ENCODE measurements around the gene OLFML2A. TPM values are rescaled to one million over a fixed set of nuclear protein-coding genes. Genes with fewer than 3 reads are reported as not detected.

Gene OLFML2A
- total and polyA plus RNA-seq, 2 experiments from 2014 or later, result 2.2 to 3.4 TPM

DNA sequence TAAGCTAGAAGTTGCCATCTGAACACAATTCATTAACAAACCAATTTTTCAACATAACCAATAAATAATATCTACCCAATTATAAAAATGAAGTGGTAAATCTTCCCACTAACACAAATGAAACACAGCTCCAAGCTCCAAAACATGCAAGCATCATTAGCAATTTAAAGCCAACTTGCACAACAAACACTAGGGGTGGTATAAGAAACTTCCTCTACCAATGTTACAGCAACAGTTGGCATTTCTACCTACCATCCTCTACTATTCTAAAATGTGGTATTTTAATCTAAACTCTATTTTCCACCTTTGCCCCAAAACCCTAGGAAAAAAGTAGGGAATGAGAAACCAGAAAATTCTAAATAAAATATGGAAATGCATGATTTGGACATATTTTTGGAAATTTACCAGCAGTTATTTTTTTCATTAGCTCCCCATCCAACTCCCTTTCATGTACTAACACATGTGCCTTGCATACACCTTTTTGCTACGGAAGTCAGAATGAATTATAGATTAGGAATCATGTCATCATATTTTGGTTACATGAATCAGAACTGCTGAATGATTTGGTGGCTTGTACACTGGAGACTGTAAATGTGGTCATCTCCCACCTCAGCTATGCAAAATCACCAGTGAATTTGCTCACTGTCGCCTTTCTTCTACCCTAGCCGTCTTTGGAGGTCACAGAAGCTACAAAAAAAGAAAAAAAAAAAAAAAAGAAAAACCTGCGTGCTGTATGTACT is 9.9 kb upstream of the OLFML2A start:
- Histone ChIP-seq H3K4me2 (no peak overlapping the region), H3K36me3 (replicated peaks; ENCODE audit: insufficient read depth, low read depth) (no peaks in the 10 kb centered on the region), H3K4me3 (no peak overlapping the region), H2AFZ (no peak overlapping the region), H3K79me2 (peaks cover 67% of the 10 kb centered on the region), H4K20me1 (ENCODE audit: insufficient read depth, poor library complexity, severe bottlenecking) (peaks cover 11% of the 10 kb centered on the region), H3K9me3 (ENCODE audit: low read depth) (no peaks in the 10 kb centered on the region), H3K9me2 (replicated peaks; ENCODE audit: insufficient read depth) (no peaks in the 10 kb centered on the region), H3K27ac (no peak overlapping the region), H3K27me3 (no peaks in the 10 kb centered on the region), H3K4me1 (ENCODE audit: insufficient read depth) (no peaks in the 10 kb centered on the region)
- DNase-seq (ENCODE audit: low spot score), result no peak
- 72% methylated on average over 4 of the region's 4 CpGs for WGBS (ENCODE audit: low lambda C conversion rate, missing lambda C conversion rate)
- TF ChIP-seq EZH2phosphoT487 (IDR thresholded peaks at IDR 0.05; ENCODE audit: low read depth, severe bottlenecking, unreplicated experiment) (no peak), EZH2 (IDR thresholded peaks at IDR 0.05; ENCODE audit: borderline replicate concordance) (no peak)
- TF ChIP-seq, protein P1, sequence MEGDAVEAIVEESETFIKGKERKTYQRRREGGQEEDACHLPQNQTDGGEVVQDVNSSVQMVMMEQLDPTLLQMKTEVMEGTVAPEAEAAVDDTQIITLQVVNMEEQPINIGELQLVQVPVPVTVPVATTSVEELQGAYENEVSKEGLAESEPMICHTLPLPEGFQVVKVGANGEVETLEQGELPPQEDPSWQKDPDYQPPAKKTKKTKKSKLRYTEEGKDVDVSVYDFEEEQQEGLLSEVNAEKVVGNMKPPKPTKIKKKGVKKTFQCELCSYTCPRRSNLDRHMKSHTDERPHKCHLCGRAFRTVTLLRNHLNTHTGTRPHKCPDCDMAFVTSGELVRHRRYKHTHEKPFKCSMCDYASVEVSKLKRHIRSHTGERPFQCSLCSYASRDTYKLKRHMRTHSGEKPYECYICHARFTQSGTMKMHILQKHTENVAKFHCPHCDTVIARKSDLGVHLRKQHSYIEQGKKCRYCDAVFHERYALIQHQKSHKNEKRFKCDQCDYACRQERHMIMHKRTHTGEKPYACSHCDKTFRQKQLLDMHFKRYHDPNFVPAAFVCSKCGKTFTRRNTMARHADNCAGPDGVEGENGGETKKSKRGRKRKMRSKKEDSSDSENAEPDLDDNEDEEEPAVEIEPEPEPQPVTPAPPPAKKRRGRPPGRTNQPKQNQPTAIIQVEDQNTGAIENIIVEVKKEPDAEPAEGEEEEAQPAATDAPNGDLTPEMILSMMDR (IDR thresholded peaks at IDR 0.05; ENCODE audit: poor library complexity), result no peak

DNA sequence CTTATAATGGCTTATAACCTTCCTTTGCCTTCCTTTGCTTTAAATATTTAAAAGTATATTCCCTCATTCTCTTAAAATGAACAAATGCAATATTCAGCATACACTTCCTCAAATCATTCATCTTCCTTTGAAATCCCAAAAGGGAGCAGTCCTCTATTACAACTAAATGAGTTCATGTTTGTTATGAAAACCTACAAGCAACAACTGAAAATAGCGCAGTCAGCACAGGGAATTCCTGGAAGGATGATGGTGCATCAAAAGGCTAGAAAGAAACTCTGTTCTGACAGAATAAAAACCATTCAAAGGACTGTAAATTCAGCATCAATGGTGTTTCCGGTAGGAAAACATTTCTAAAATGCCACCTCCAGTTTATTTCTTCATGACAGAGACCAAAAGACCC is 9.1 kb upstream of the OLFML2A start:
- DNase-seq (ENCODE audit: low spot score), result no peak
- peaks cover 58% of the 10 kb centered on the region for H3K79me2 ChIP-seq
- H4K20me1 ChIP-seq (ENCODE audit: insufficient read depth, poor library complexity, severe bottlenecking), result peaks cover 11% of the 10 kb centered on the region
- no peaks in the 10 kb centered on the region for H3K4me1 ChIP-seq (ENCODE audit: insufficient read depth)
- no peak overlapping the region for H3K4me3 ChIP-seq
- no peaks in the 10 kb centered on the region for H3K36me3 ChIP-seq (replicated peaks; ENCODE audit: insufficient read depth, low read depth)
- no peaks in the 10 kb centered on the region for H3K27me3 ChIP-seq
- 80% methylated on average over 2 of the region's 2 CpGs for WGBS (ENCODE audit: low lambda C conversion rate, missing lambda C conversion rate)
- H3K9me3 ChIP-seq (ENCODE audit: low read depth), result no peaks in the 10 kb centered on the region
- H3K4me2 ChIP-seq, result no peak overlapping the region
- no peaks in the 10 kb centered on the region for H3K9me2 ChIP-seq (replicated peaks; ENCODE audit: insufficient read depth)
- no peak overlapping the region for H3K27ac ChIP-seq
- TF ChIP-seq EZH2 (IDR thresholded peaks at IDR 0.05; ENCODE audit: borderline replicate concordance) (no peak), EZH2phosphoT487 (IDR thresholded peaks at IDR 0.05; ENCODE audit: low read depth, severe bottlenecking, unreplicated experiment) (no peak)
- TF ChIP-seq, protein P1 (IDR thresholded peaks at IDR 0.05; ENCODE audit: poor library complexity), result no peak
- H2AFZ ChIP-seq, result no peak overlapping the region

- DNase-seq (ENCODE audit: low spot score), result no peak
- Histone ChIP-seq H3K4me1 (ENCODE audit: insufficient read depth) (no peaks in the 10 kb centered on the region), H2AFZ (no peak overlapping the region), H3K9me3 (ENCODE audit: low read depth) (no peaks in the 10 kb centered on the region), H3K79me2 (peaks cover 53% of the 10 kb centered on the region), H3K27me3 (no peaks in the 10 kb centered on the region), H3K36me3 (replicated peaks; ENCODE audit: insufficient read depth, low read depth) (no peaks in the 10 kb centered on the region), H3K27ac (no peak overlapping the region), H3K9me2 (replicated peaks; ENCODE audit: insufficient read depth) (no peaks in the 10 kb centered on the region), H3K4me2 (peak overlapping the region; percentile 80), H4K20me1 (ENCODE audit: insufficient read depth, poor library complexity, severe bottlenecking) (peaks cover 11% of the 10 kb centered on the region), H3K4me3 (no peak overlapping the region)
- TF ChIP-seq EZH2phosphoT487 (IDR thresholded peaks at IDR 0.05; ENCODE audit: low read depth, severe bottlenecking, unreplicated experiment) (no peak), EZH2 (IDR thresholded peaks at IDR 0.05; ENCODE audit: borderline replicate concordance) (no peak)
- TF ChIP-seq, protein P1 (IDR thresholded peaks at IDR 0.05; ENCODE audit: poor library complexity), result no peak
- WGBS (ENCODE audit: low lambda C conversion rate, missing lambda C conversion rate), result 56% methylated on average over 3 of the region's 3 CpGs
These were observed 8.6 kb upstream of the OLFML2A start for GRCh38 chr9:124768334-124768733.

Data from hepatocyte (in vitro differentiated cells).